GM23248 (cell line): ENCODE results near the gene PTX4. TPM values are rescaled to one million over a fixed set of nuclear protein-coding genes. Genes with fewer than 3 reads are reported as not detected.
"Not testable (repeated sequence)": the region's sequence is repeated elsewhere in the genome, so short reads cannot be mapped to it uniquely, and the experiment has no call there.

Source experiments
- DNase-seq: peaks from one replicate; pipeline ENCODE4 v3.0.0-alpha.2; 2015
- H2AFZ ChIP-seq: fragments of 200-600 bp; sonication (generic); 2 replicates; pipeline ENCODE4 v1.6.1; 2016; ENCODE audit warnings: antibody characterized with exemption
- H3F3A ChIP-seq: fragments of 200-600 bp; sonication (generic); 2 replicates; pipeline ENCODE4 v1.6.1; 2016; ENCODE audit warnings: mild to moderate bottlenecking, antibody characterized with exemption, mixed run types; ENCODE audit not compliant: insufficient read depth
- H3K27ac ChIP-seq: fragments of 200-600 bp; sonication (generic); 2 replicates; pipeline ENCODE4 v1.5.1; 2016; ENCODE audit warnings: mild to moderate bottlenecking
- H3K27me3 ChIP-seq: fragments of 200-600 bp; sonication (generic); replicated peaks from 2 replicates; pipeline ENCODE4 v1.6.1; 2016; ENCODE audit warnings: mild to moderate bottlenecking; ENCODE audit not compliant: insufficient read depth
- H3K36me3 ChIP-seq: fragments of 200-600 bp; sonication (generic); 2 replicates; pipeline ENCODE4 v1.6.1; 2016; ENCODE audit warnings: low read depth, mild to moderate bottlenecking
- H3K4me1 ChIP-seq: fragments of 200-600 bp; sonication (generic); 2 replicates; pipeline ENCODE4 v1.6.1; 2016; ENCODE audit warnings: mild to moderate bottlenecking; ENCODE audit not compliant: insufficient read depth
- H3K4me2 ChIP-seq: fragments of 200-600 bp; sonication (generic); one replicate; pipeline ENCODE4 v1.6.1; 2016; ENCODE audit warnings: mild to moderate bottlenecking; ENCODE audit not compliant: unreplicated experiment
- H3K4me3 ChIP-seq: fragments of 200-600 bp; sonication (generic); 2 replicates; pipeline ENCODE4 v1.5.1; 2016; ENCODE audit warnings: mild to moderate bottlenecking
- H3K79me2 ChIP-seq: fragments of 200-600 bp; sonication (generic); 2 replicates; pipeline ENCODE4 v1.6.1; 2016; ENCODE audit warnings: mild to moderate bottlenecking; ENCODE audit not compliant: insufficient read depth
- H3K9ac ChIP-seq: fragments of 200-600 bp; sonication (generic); 2 replicates; pipeline ENCODE4 v1.6.1; 2016; ENCODE audit warnings: mild to moderate bottlenecking
- H3K9me2 ChIP-seq: fragments of 200-600 bp; sonication (generic); 2 replicates; pipeline ENCODE4 v1.6.1; 2016; ENCODE audit warnings: mixed run types, mild to moderate bottlenecking, moderate library complexity; ENCODE audit not compliant: insufficient read depth
- H3K9me3 ChIP-seq: fragments of 200-600 bp; sonication (generic); one replicate; pipeline ENCODE4 v1.6.1; 2017; ENCODE audit warnings: low read depth
- H4K20me1 ChIP-seq: fragments of 200-600 bp; sonication (generic); 2 replicates; pipeline ENCODE4 v1.6.0; 2016; ENCODE audit not compliant: insufficient read depth
- EZH2 ChIP-seq: fragments of 200-600 bp; sonication (generic); IDR thresholded peaks from 2 replicates; pipeline ENCODE4 v1.6.1; 2018; ENCODE audit warnings: antibody characterized with exemption, mild to moderate bottlenecking; ENCODE audit not compliant: insufficient read depth, poor library complexity, severe bottlenecking
- EZH2phosphoT487 ChIP-seq: fragments of 200-600 bp; sonication (generic); IDR thresholded peaks from 2 replicates; pipeline ENCODE4 v1.6.1; 2018; ENCODE audit warnings: antibody characterized with exemption, moderate library complexity, mild to moderate bottlenecking, low read depth; ENCODE audit not compliant: insufficient read depth
- WGBS, 2 experiments: methylation state at CpG; one replicate each; pipeline ENCODE4 v1.1.6; 2015 to 2017; ENCODE audit warnings: low lambda C conversion rate in 2 of 2, low coverage in 1 of 2; ENCODE audit errors: missing lambda C conversion rate in 2 of 2; 5-methylcytosine and 5-hydroxymethylcytosine counted together
- in situ Hi-C: fragments of 300-500 bp; cut with MboI; formaldehyde crosslinking; loops from 2 replicates; pipeline ENCODE4 v1.15.0; 2020
- polyA plus RNA-seq: library from polyadenylated mRNA; unstranded; fragments of >200 nt; fragmentation: Nextera tagmentation; extraction: Ambion mirVana; gene quantifications from 2 replicates; pipeline ENCODE4 v1.2.1, GENCODE V29; 2016
- total RNA-seq: library from RNA; depleted of rRNA; stranded (reverse); fragments of >200 nt; shearing (Covaris generic); gene quantifications from 2 replicates; pipeline ENCODE4 v1.2.3, GENCODE V29; 2014

PTX4 gene
- total and polyA plus RNA-seq, 2 experiments from 2014 or later, result not detected

DNA sequence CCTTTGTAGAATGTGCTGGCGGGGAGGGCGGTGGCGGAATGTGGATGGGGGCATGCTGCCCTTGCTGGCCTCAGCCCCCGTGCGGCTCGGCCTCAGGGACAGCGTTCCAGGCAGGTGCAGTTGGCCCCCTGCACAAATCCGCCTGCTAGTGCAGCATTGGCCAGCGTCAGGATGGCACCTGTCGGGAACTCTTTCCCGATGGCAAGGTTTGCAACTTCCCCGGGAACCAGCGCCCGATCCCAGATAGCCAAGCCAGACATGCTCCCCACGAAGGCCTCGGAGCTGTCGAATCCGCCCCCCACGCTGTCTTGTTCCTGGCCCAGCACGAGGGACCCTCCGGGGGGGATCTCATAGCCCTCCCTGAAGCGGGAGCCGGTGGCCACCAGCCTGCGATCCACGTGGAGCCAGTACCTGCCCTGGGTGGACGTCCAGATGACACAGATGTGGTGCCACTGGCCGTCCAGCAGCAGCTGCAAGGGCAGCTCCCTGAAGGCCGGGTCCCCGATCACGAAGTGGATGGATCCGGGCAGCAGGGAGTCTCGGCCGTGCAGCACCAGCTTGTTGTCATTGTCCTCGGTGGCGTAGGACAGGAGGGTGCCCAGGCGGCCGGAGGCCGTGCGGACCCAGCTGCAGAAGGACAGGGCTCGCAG lies 2.8 kb downstream of the PTX4 start:
- no peak for DNase-seq
- H3K4me3 ChIP-seq, result no peak overlapping the region
- no peaks in the 10 kb centered on the region for H3F3A ChIP-seq
- H2AFZ ChIP-seq, result no peak overlapping the region
- H4K20me1 ChIP-seq, result no peaks in the 10 kb centered on the region
- no peaks in the 10 kb centered on the region for H3K27me3 ChIP-seq
- in situ Hi-C loops, result no loop called here
- no peaks in the 10 kb centered on the region for H3K36me3 ChIP-seq
- no peak overlapping the region for H3K27ac ChIP-seq
- H3K4me2 ChIP-seq, result no peak overlapping the region
- TF ChIP-seq EZH2phosphoT487, result no peak
- no peaks in the 10 kb centered on the region for H3K9me3 ChIP-seq
- H3K9ac ChIP-seq, result no peak overlapping the region
- WGBS, 2 experiments, result 82 to 83% methylated on average over 38 to 40 of the region's 40 CpGs
- no peaks in the 10 kb centered on the region for H3K9me2 ChIP-seq
- H3K79me2 ChIP-seq, result no peaks in the 10 kb centered on the region
- no peaks in the 10 kb centered on the region for H3K4me1 ChIP-seq

DNA sequence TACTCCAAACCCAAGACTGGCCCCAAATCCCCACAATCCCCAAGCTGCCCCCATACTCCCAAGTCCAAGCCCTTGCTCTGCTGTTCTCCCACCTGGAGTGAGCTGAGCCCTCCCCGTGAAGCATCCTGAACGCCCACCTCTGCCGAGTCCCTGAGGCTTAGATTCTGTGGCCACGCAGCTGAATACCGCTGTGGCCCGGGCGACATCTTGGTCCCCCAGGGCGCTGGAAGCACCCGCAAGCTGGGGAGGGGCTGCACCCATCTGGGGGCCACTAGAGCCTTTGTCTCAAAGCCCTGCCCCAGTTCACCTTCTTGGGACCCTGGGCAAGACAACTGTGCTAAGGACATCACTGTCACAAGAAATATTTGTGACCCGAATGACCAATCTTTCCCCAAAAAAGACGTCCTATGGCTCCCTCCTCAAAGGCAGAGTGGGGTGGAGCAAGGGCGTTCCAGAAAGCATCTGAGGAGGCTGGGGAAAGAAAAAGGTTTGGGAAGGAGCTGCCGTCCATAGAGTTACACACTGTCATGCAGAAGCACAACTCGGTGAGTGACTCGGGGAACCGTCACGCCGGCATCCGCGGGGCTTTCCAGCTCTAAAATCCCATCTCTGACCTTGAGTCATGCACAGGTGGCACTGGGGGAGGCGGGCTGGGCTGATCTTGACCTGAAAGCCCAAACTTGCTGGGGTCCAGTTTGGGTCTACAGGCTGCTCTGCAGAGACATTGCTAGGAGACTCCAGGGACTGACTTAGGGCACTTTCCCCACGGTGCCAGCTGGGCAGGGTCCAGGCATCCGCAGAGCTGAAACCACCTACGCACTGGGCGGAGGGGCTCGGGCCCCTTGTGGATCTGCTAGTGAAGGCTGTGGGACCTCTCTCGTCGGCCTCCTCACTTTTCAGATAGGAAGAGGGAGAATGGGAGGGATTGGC lies 6.6 kb downstream of the PTX4 start:
- H3K4me3 ChIP-seq, result no peak overlapping the region
- no peaks in the 10 kb centered on the region for H4K20me1 ChIP-seq
- H3K9me2 ChIP-seq, result no peaks in the 10 kb centered on the region
- H3K27me3 ChIP-seq, result no peaks in the 10 kb centered on the region
- 73 to 76% methylated on average over 28 of the region's 28 CpGs for WGBS, 2 experiments
- no peak overlapping the region for H3K4me2 ChIP-seq
- no peaks in the 10 kb centered on the region for H3K4me1 ChIP-seq
- DNase-seq, result peak; percentile 22
- H2AFZ ChIP-seq, result no peak overlapping the region
- TF ChIP-seq EZH2 (no peak), EZH2phosphoT487 (no peak)
- H3K36me3 ChIP-seq, result no peaks in the 10 kb centered on the region
- no peak overlapping the region for H3K27ac ChIP-seq
- no peak overlapping the region for H3K9ac ChIP-seq
- no peaks in the 10 kb centered on the region for H3K9me3 ChIP-seq
- no peaks in the 10 kb centered on the region for H3F3A ChIP-seq
- no peaks in the 10 kb centered on the region for H3K79me2 ChIP-seq
- in situ Hi-C loops, result no loop called here

GRCh38 chr16:1478937-1479336 lies 9.8 kb downstream of the PTX4 start:
- H3K79me2 ChIP-seq, H3K9ac ChIP-seq, H3K4me2 ChIP-seq, H3K9me2 ChIP-seq, H3K9me3 ChIP-seq, H3K27ac ChIP-seq, H3K36me3 ChIP-seq, H4K20me1 ChIP-seq, DNase-seq, H2AFZ ChIP-seq, in situ Hi-C loops, H3K4me3 ChIP-seq, H3F3A ChIP-seq, H3K27me3 ChIP-seq, H3K4me1 ChIP-seq: not testable (repeated sequence)
- 91 to 96% methylated on average over 9 of the region's 9 CpGs for WGBS, 2 experiments

DNA sequence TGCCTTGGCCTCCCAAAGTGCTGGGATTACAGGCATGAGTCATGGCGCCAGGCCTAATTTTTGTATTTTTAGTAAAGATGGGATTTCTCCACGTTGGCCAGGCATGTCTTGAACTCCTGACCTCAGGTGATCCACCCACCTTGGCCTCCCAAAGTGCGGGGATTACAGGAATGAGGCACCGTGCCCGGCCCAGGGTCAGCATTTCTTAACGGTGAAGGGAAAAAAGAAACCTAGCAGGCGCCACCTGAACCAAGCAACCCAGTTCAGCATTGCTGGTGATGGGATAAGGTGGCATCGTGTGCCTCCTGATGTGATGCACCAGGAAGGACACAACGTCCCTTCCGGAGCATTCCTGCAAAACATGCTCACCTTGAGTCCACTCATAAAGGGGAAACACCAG lies 11.7 kb downstream of the PTX4 start:
- no peak for DNase-seq
- in situ Hi-C loops, result no loop called here

More for the DNA sequence above, 11.7 kb downstream of the PTX4 start:
- no peaks in the 10 kb centered on the region for H3K36me3 ChIP-seq
- no peaks in the 10 kb centered on the region for H3F3A ChIP-seq
- H3K9me2 ChIP-seq, result no peaks in the 10 kb centered on the region
- no peak overlapping the region for H3K9ac ChIP-seq
- H3K4me1 ChIP-seq, result 0 out of 2 replicates have a peak, but pooled peaks cover 11% of the 10 kb centered on the region
- H2AFZ ChIP-seq, result no peak overlapping the region
- peaks cover 27% of the 10 kb centered on the region for H3K79me2 ChIP-seq
- no peaks in the 10 kb centered on the region for H3K9me3 ChIP-seq
- H3K4me3 ChIP-seq, result no peak overlapping the region
- H3K4me2 ChIP-seq, result no peak overlapping the region
- 82 to 85% methylated on average over 10 of the region's 10 CpGs for WGBS, 2 experiments
- TF ChIP-seq EZH2, result no peak
- TF ChIP-seq EZH2phosphoT487, result no peak
- no peaks in the 10 kb centered on the region for H4K20me1 ChIP-seq
- no peaks in the 10 kb centered on the region for H3K27me3 ChIP-seq
- no peak overlapping the region for H3K27ac ChIP-seq
